Measurements from ENCODE around the gene PLA2G4D. TPM values are rescaled to one million over a fixed set of nuclear protein-coding genes. Genes with fewer than 3 reads are reported as not detected.

PLA2G4D gene
- total RNA-seq, 1 experiment from 2014 or later, result 0.24 TPM

DNA sequence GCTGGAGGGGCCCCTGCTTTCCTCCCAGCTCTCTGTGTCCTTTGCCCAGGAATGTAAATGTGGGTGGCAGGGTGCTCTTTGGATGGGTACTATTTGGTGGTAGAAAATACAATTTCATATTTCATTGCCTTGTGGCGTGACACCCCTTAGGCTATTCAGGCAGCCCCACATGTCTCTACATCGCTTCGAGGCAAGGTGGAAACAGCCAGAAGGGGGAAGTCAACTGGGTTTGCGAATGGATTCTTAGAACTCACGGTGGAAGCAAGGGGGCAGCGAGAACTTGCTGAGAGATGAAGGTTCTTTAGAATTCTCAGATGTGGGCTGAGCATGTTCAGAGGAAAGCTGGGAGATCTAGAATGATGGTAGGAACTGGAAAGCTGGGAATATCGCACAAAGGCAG is 25.3 kb downstream of the PLA2G4D start:
- Mint-ChIP-seq H3K4me3 (no peak overlapping the region), H3K4me1 (peaks cover 5% of the 10 kb centered on the region), H3K36me3 (no peaks in the 10 kb centered on the region), H3K27ac (no peak overlapping the region), H3K27me3 (ENCODE audit: low read depth) (no peaks in the 10 kb centered on the region; the same call in 1 of the 2 replicates), H3K9me3 (no peaks in the 10 kb centered on the region)
- TF ChIP-seq, protein P1, sequence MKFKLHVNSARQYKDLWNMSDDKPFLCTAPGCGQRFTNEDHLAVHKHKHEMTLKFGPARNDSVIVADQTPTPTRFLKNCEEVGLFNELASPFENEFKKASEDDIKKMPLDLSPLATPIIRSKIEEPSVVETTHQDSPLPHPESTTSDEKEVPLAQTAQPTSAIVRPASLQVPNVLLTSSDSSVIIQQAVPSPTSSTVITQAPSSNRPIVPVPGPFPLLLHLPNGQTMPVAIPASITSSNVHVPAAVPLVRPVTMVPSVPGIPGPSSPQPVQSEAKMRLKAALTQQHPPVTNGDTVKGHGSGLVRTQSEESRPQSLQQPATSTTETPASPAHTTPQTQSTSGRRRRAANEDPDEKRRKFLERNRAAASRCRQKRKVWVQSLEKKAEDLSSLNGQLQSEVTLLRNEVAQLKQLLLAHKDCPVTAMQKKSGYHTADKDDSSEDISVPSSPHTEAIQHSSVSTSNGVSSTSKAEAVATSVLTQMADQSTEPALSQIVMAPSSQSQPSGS (CRISPR knock-in tag; IDR thresholded peaks at IDR 0.05; ENCODE audit: borderline replicate concordance, low read depth), result no peak
- no peak for TF ChIP-seq PRDM15 (CRISPR knock-in tag; IDR thresholded peaks at IDR 0.05)
- no peak for TF ChIP-seq ZNF121 (CRISPR knock-in tag; IDR thresholded peaks at IDR 0.05)
- TF ChIP-seq, protein P2, sequence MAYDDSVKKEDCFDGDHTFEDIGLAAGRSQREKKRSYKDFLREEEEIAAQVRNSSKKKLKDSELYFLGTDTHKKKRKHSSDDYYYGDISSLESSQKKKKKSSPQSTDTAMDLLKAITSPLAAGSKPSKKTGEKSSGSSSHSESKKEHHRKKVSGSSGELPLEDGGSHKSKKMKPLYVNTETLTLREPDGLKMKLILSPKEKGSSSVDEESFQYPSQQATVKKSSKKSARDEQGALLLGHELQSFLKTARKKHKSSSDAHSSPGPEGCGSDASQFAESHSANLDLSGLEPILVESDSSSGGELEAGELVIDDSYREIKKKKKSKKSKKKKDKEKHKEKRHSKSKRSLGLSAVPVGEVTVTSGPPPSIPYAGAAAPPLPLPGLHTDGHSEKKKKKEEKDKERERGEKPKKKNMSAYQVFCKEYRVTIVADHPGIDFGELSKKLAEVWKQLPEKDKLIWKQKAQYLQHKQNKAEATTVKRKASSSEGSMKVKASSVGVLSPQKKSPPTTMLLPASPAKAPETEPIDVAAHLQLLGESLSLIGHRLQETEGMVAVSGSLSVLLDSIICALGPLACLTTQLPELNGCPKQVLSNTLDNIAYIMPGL (CRISPR knock-in tag; IDR thresholded peaks at IDR 0.05), result no peak
- TF ChIP-seq, protein P3, sequence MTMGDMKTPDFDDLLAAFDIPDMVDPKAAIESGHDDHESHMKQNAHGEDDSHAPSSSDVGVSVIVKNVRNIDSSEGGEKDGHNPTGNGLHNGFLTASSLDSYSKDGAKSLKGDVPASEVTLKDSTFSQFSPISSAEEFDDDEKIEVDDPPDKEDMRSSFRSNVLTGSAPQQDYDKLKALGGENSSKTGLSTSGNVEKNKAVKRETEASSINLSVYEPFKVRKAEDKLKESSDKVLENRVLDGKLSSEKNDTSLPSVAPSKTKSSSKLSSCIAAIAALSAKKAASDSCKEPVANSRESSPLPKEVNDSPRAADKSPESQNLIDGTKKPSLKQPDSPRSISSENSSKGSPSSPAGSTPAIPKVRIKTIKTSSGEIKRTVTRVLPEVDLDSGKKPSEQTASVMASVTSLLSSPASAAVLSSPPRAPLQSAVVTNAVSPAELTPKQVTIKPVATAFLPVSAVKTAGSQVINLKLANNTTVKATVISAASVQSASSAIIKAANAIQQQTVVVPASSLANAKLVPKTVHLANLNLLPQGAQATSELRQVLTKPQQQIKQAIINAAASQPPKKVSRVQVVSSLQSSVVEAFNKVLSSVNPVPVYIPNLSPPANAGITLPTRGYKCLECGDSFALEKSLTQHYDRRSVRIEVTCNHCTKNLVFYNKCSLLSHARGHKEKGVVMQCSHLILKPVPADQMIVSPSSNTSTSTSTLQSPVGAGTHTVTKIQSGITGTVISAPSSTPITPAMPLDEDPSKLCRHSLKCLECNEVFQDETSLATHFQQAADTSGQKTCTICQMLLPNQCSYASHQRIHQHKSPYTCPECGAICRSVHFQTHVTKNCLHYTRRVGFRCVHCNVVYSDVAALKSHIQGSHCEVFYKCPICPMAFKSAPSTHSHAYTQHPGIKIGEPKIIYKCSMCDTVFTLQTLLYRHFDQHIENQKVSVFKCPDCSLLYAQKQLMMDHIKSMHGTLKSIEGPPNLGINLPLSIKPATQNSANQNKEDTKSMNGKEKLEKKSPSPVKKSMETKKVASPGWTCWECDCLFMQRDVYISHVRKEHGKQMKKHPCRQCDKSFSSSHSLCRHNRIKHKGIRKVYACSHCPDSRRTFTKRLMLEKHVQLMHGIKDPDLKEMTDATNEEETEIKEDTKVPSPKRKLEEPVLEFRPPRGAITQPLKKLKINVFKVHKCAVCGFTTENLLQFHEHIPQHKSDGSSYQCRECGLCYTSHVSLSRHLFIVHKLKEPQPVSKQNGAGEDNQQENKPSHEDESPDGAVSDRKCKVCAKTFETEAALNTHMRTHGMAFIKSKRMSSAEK (CRISPR knock-in tag; IDR thresholded peaks at IDR 0.05; ENCODE audit: borderline replicate concordance), result no peak
- no peak for TF ChIP-seq SMAD3 (CRISPR knock-in tag; IDR thresholded peaks at IDR 0.05; ENCODE audit: borderline replicate concordance)
- TF ChIP-seq NR1H2 (CRISPR knock-in tag; IDR thresholded peaks at IDR 0.05), result no peak
- no peak for TF ChIP-seq TP53 (CRISPR knock-in tag; IDR thresholded peaks at IDR 0.05)
- TF ChIP-seq JUN (CRISPR knock-in tag; IDR thresholded peaks at IDR 0.05), result no peak
- no peak for TF ChIP-seq SMAD4 (CRISPR knock-in tag; IDR thresholded peaks at IDR 0.05)
- TF ChIP-seq ZNF512 (CRISPR knock-in tag; IDR thresholded peaks at IDR 0.05; ENCODE audit: borderline replicate concordance), result no peak
- no peak for TF ChIP-seq GTF2I (CRISPR knock-in tag; conservative IDR thresholded peaks at IDR 0.05)
- ChIA-PET CTCF (interaction anchor here (0.6 to 9.2 kb wide), 13 partner anchors 12 to 1154 kb away, joined by 3 to 164 read pairs (median 4); no protein-coding TSS in a partner anchor), POLR2A (no interaction called here)
- no peak for DNase-seq (ENCODE audit: low spot score)
- peak; percentile 32 for ATAC-seq

DNA sequence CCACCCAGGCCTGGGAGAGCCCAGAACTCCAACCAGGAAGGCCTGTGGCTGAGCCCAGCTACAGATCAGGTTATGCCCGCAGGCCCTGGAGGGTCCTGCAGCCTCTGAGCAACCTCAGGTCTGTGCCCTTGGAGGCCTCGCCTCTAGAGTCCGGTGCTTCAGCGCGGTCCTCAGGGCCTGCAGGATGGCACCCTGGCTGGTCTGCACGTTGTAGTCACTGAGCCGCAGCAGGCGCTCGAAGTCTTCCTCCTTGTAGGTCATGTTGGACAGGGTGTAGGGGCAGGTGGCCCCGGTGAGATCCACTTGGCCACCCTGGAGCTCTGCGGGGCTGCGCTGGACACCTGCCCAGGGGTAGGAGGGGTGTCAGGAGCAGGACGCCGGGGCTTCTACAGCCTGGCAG is 25.8 kb downstream of the PLA2G4D start:
- CTCF ChIA-PET, result interaction anchor here (1.0 to 9.2 kb wide), 10 partner anchors 12 to 340 kb away, joined by 3 to 164 read pairs (median 5); no protein-coding TSS in a partner anchor
- no peaks in the 10 kb centered on the region for H3K9me3 Mint-ChIP-seq
- TF ChIP-seq ZNF219 (CRISPR knock-in tag; IDR thresholded peaks at IDR 0.05; ENCODE audit: borderline replicate concordance) (no peak), ZNF263 (CRISPR knock-in tag; IDR thresholded peaks at IDR 0.05; ENCODE audit: low read depth) (no peak), HMGA2 (CRISPR knock-in tag; IDR thresholded peaks at IDR 0.05) (no peak), RORB (CRISPR knock-in tag; IDR thresholded peaks at IDR 0.05) (no peak)
- TF ChIP-seq, protein P4, sequence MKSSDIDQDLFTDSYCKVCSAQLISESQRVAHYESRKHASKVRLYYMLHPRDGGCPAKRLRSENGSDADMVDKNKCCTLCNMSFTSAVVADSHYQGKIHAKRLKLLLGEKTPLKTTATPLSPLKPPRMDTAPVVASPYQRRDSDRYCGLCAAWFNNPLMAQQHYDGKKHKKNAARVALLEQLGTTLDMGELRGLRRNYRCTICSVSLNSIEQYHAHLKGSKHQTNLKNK (CRISPR knock-in tag; IDR thresholded peaks at IDR 0.05), result no peak
- TF ChIP-seq, protein P5, sequence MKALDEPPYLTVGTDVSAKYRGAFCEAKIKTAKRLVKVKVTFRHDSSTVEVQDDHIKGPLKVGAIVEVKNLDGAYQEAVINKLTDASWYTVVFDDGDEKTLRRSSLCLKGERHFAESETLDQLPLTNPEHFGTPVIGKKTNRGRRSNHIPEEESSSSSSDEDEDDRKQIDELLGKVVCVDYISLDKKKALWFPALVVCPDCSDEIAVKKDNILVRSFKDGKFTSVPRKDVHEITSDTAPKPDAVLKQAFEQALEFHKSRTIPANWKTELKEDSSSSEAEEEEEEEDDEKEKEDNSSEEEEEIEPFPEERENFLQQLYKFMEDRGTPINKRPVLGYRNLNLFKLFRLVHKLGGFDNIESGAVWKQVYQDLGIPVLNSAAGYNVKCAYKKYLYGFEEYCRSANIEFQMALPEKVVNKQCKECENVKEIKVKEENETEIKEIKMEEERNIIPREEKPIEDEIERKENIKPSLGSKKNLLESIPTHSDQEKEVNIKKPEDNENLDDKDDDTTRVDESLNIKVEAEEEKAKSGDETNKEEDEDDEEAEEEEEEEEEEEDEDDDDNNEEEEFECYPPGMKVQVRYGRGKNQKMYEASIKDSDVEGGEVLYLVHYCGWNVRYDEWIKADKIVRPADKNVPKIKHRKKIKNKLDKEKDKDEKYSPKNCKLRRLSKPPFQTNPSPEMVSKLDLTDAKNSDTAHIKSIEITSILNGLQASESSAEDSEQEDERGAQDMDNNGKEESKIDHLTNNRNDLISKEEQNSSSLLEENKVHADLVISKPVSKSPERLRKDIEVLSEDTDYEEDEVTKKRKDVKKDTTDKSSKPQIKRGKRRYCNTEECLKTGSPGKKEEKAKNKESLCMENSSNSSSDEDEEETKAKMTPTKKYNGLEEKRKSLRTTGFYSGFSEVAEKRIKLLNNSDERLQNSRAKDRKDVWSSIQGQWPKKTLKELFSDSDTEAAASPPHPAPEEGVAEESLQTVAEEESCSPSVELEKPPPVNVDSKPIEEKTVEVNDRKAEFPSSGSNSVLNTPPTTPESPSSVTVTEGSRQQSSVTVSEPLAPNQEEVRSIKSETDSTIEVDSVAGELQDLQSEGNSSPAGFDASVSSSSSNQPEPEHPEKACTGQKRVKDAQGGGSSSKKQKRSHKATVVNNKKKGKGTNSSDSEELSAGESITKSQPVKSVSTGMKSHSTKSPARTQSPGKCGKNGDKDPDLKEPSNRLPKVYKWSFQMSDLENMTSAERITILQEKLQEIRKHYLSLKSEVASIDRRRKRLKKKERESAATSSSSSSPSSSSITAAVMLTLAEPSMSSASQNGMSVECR (CRISPR knock-in tag; IDR thresholded peaks at IDR 0.05; ENCODE audit: borderline replicate concordance), result no peak

More for the DNA sequence above, 25.8 kb downstream of the PLA2G4D start:
- Mint-ChIP-seq H3K27ac (no peak overlapping the region), H3K36me3 (no peaks in the 10 kb centered on the region), H3K4me1 (peaks cover 5% of the 10 kb centered on the region), H3K4me3 (no peak overlapping the region), H3K27me3 (ENCODE audit: low read depth) (no peaks in the 10 kb centered on the region; the same call in 1 of the 2 replicates)
- POLR2A ChIA-PET, result no interaction called here
- ATAC-seq (no peak), DNase-seq (ENCODE audit: low spot score) (no peak)
